ENCODE results near the gene CTNNBIP1. TPM values are rescaled to one million over a fixed set of nuclear protein-coding genes. Genes with fewer than 3 reads are reported as not detected.

The CTNNBIP1 gene
- polyA plus RNA-seq, 3 donors = 26.2 to 26.8 (median 26.3) TPM

DNA sequence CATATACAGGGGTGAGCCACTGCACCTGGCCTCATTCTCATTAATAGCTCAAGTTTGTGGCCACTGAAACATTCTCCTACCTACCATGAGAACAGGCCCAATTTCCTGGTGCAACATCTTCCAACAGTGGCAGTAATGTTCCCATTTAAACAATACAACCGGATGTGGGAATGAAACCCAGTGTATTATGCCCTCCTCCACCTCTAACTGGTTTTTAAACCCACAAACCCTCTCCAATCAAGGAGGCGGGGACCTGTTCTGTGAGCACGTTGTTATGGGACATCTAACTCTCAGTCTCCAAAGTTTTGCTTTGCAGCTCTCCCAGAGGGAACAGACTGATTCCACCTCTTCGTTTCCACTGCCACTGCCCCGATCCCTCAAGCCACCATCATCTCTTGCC lies 2.6 kb downstream of the CTNNBIP1 start:
- Mint-ChIP-seq H3K4me1 (peaks cover 60% of the 10 kb centered on the region), H3K4me3 (no peak overlapping the region), H3K27me3 (ENCODE audit: low read depth in 3 of 3) (peaks cover 0 to 4% (median 2%) of the 10 kb centered on the region in 3 donors), H3K27ac (no peak overlapping the region), H3K9me3 (peaks cover 0 to 2% (median 0%) of the 10 kb centered on the region in 7 donors), H3K36me3 (peaks cover 0 to 10% of the 10 kb centered on the region in 2 donors)
- H3K9me3 ChIP-seq (replicated peaks in 1 of 2; ENCODE audit: control insufficient read depth in 1 of 2, insufficient read depth in 1 of 2, low read length in 2 of 2) = no peaks in the 10 kb centered on the region
- H3K27ac ChIP-seq (ENCODE audit: low read depth in 1 of 2, low read length in 2 of 2) = no peak overlapping the region
- DNase-seq = no peak
- intact Hi-C loops (cut with micrococcal nuclease) = loop anchor here in 1 of 2 donors (10.0 kb wide), 1 partner anchor 223 kb away; no protein-coding TSS in a partner anchor
- H3K4me3 ChIP-seq (replicated peaks in 1 of 3; ENCODE audit: low read depth in 2 of 3, low read length in 3 of 3) = no peak overlapping the region
- TF ChIP-seq, protein P1, sequence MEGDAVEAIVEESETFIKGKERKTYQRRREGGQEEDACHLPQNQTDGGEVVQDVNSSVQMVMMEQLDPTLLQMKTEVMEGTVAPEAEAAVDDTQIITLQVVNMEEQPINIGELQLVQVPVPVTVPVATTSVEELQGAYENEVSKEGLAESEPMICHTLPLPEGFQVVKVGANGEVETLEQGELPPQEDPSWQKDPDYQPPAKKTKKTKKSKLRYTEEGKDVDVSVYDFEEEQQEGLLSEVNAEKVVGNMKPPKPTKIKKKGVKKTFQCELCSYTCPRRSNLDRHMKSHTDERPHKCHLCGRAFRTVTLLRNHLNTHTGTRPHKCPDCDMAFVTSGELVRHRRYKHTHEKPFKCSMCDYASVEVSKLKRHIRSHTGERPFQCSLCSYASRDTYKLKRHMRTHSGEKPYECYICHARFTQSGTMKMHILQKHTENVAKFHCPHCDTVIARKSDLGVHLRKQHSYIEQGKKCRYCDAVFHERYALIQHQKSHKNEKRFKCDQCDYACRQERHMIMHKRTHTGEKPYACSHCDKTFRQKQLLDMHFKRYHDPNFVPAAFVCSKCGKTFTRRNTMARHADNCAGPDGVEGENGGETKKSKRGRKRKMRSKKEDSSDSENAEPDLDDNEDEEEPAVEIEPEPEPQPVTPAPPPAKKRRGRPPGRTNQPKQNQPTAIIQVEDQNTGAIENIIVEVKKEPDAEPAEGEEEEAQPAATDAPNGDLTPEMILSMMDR (IDR thresholded peaks at IDR 0.05) = no peak
- no peaks in the 10 kb centered on the region for H3K36me3 ChIP-seq (replicated peaks in 1 of 2; ENCODE audit: control insufficient read depth in 1 of 2, insufficient read depth in 2 of 2, low read length in 2 of 2)
- H3K27me3 ChIP-seq (ENCODE audit: control insufficient read depth in 2 of 2, insufficient read depth in 2 of 2, low read length in 2 of 2) = no peaks in the 10 kb centered on the region
- H4K20me1 ChIP-seq (ENCODE audit: insufficient read depth, low read length) = peaks cover 20% of the 10 kb centered on the region
- H3K9ac ChIP-seq (ENCODE audit: insufficient read depth, low read length, poor library complexity, severe bottlenecking) = no peak overlapping the region
- H2AFZ ChIP-seq (ENCODE audit: insufficient read depth, low read depth, low read length, poor library complexity, severe bottlenecking) = no peak overlapping the region
- 97% methylated on average over 4 of the region's 5 CpGs for WGBS (ENCODE audit: insufficient coverage)
- H3K4me2 ChIP-seq (replicated peaks; ENCODE audit: extremely low read depth, low read length, poor library complexity, severe bottlenecking) = no peak overlapping the region
- H3K4me1 ChIP-seq (ENCODE audit: control insufficient read depth in 1 of 2, insufficient read depth in 2 of 2, low read length in 2 of 2) = peaks cover 37 to 50% of the 10 kb centered on the region in 2 donors
- H3K79me2 ChIP-seq (ENCODE audit: insufficient read depth, low read length) = peaks cover 62% of the 10 kb centered on the region

DNA sequence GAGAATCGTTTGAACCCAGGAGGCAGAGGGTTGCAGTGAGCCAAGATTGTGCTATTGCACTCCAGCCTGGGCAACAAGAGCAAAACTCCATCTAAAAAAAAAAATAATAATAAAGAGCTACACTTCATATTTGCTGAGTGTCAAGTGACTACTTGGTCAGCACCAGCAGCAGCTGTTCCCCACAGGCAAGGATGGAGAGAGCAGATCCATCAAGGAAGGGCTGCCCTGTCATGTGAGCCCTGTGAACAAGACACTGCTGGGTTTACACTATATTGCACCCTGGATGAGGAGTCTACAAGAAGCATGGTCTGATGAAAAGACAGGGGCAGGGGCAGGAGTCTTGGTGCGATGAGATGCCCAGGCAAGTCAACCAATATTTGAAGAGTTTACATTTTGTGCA lies 3.6 kb downstream of the CTNNBIP1 start:
- intact Hi-C loops (cut with micrococcal nuclease) = loop anchor here in 1 of 2 donors (10.0 kb wide), 1 partner anchor 222 kb away; no protein-coding TSS in a partner anchor
- Mint-ChIP-seq H3K27ac (no peak overlapping the region), H3K9me3 (peaks cover 0 to 2% (median 0%) of the 10 kb centered on the region in 7 donors), H3K4me3 (no peak overlapping the region), H3K27me3 (ENCODE audit: low read depth in 3 of 3) (no peaks in the 10 kb centered on the region), H3K36me3 (peaks cover 0 to 10% of the 10 kb centered on the region in 2 donors), H3K4me1 (peaks cover 64% of the 10 kb centered on the region)
- Histone ChIP-seq H3K4me3 (replicated peaks in 1 of 3; ENCODE audit: low read depth in 2 of 3, low read length in 3 of 3) (no peak overlapping the region), H3K4me2 (replicated peaks; ENCODE audit: extremely low read depth, low read length, poor library complexity, severe bottlenecking) (no peak overlapping the region), H3K79me2 (ENCODE audit: insufficient read depth, low read length) (peaks cover 71% of the 10 kb centered on the region), H2AFZ (ENCODE audit: insufficient read depth, low read depth, low read length, poor library complexity, severe bottlenecking) (no peak overlapping the region), H3K9ac (ENCODE audit: insufficient read depth, low read length, poor library complexity, severe bottlenecking) (no peak overlapping the region), H4K20me1 (ENCODE audit: insufficient read depth, low read length) (peaks cover 20% of the 10 kb centered on the region), H3K9me3 (replicated peaks in 1 of 2; ENCODE audit: control insufficient read depth in 1 of 2, insufficient read depth in 1 of 2, low read length in 2 of 2) (no peaks in the 10 kb centered on the region), H3K36me3 (replicated peaks in 1 of 2; ENCODE audit: control insufficient read depth in 1 of 2, insufficient read depth in 2 of 2, low read length in 2 of 2) (no peaks in the 10 kb centered on the region), H3K4me1 (ENCODE audit: control insufficient read depth in 1 of 2, insufficient read depth in 2 of 2, low read length in 2 of 2) (peaks cover 39 to 53% of the 10 kb centered on the region in 2 donors), H3K27ac (ENCODE audit: low read depth in 1 of 2, low read length in 2 of 2) (no peak overlapping the region), H3K27me3 (ENCODE audit: control insufficient read depth in 2 of 2, insufficient read depth in 2 of 2, low read length in 2 of 2) (no peaks in the 10 kb centered on the region)
- TF ChIP-seq, protein P1 (IDR thresholded peaks at IDR 0.05) = no peak
- no peak for DNase-seq
- WGBS (ENCODE audit: insufficient coverage) = 91% methylated on average over 1 of the region's 2 CpGs

Data from CD14-positive monocyte (primary cell).